Adrenal gland (tissue), 12 donors: ENCODE results near the gene TSKU. TPM values are rescaled to one million over a fixed set of nuclear protein-coding genes. Genes with fewer than 3 reads are reported as not detected.

Experiments used
- DNase-seq, 7 donors: peaks; one replicate each; pipeline ENCODE4 v3.0.0-alpha.2; 2019 to 2020
- H3K27ac ChIP-seq, 5 donors: fragments of 200-600 bp; sonication (generic) in 4 of 5; 1 replicate in 3 of 5; 2 replicates in 2 of 5; pipeline versions ENCODE4 v1.5.1 to v1.8.0; 2016 to 2020; ENCODE audit warnings: mild to moderate bottlenecking in 1 of 5
- H3K27me3 ChIP-seq: fragments of 200-600 bp; 2 replicates; pipeline ENCODE4 v1.8.0; 2021
- H3K36me3 ChIP-seq, 2 donors: fragments of 200-600 bp; replicated peaks in 1 of 2; 1 replicate in 1 of 2; 2 replicates in 1 of 2; pipeline versions ENCODE4 v1.5.1 to v1.8.0; 2018 to 2022
- H3K4me1 ChIP-seq, 2 donors: fragments of 200-600 bp; replicated peaks in 1 of 2; 1 replicate in 1 of 2; 2 replicates in 1 of 2; pipeline versions ENCODE4 v1.5.1 to v1.8.0; 2018 to 2021
- H3K4me3 ChIP-seq, 4 donors: fragments of 200-600 bp; sonication (generic) in 3 of 4; one replicate each; pipeline ENCODE4 v1.5.1; 2016 to 2018
- H3K9me3 ChIP-seq, 3 donors: fragments of 200-600 bp; sonication (generic) in 1 of 3; replicated peaks in 1 of 3; 1 replicate in 2 of 3; 2 replicates in 1 of 3; pipeline versions ENCODE4 v1.5.1 to v1.8.0; 2016 to 2021
- POLR2A ChIP-seq, 2 donors: fragments of 450-650 bp; IDR thresholded peaks; one replicate each; pipeline ENCODE4 v1.6.1; 2017; ENCODE audit warnings: antibody characterized with exemption in 2 of 2, mild to moderate bottlenecking in 2 of 2, moderate library complexity in 1 of 2
- WGBS, 4 donors: extraction: QIAGEN DNeasy Blood & Tissue Kit in 2 of 4; methylation state at CpG; one replicate each; pipeline versions ENCODE4 v1.1.5 to v1.1.7; 2013 to 2017; 5-methylcytosine and 5-hydroxymethylcytosine counted together
- intact Hi-C, 2 donors: fragments of 100-400 bp; cut with DNase I; formaldehyde crosslinking; loops; one replicate each; pipeline versions ENCODE4 v1.14.1 to v1.15.0; 2022 to 2023
- polyA plus RNA-seq, 3 donors: library from polyadenylated mRNA; stranded (reverse); fragments of 200-250 nt in 2 of 3; fragments of 350-450 nt in 1 of 3; fragmentation: Illumina TruSeq in 1 of 3; extraction: RNeasy Lipid Tissue Mini Kit (QIAGEN cat#74804) in 1 of 3; gene quantifications; one replicate each; pipeline ENCODE4 v1.2.3, GENCODE V29; 2013 to 2014
- total RNA-seq, 9 donors: library from RNA; depleted of rRNA in 4 of 9; stranded (reverse); fragments of >200 nt in 4 of 9; fragments of 120-200 nt in 1 of 9; fragmentation: NEBNext Ultra II Directional in 1 of 9; extraction: Animal tissue kit (Norgen Biotek cat#: 25700) in 1 of 9; gene quantifications; one replicate each; pipeline versions ENCODE4 v1.1.0 to v1.2.4, GENCODE V29; 2013 to 2023
- TF ChIP-seq, protein P1 (sequence below), 6 experiments: fragments of 450-650 bp in 4 of 6; fragments of 200-600 bp in 2 of 6; sonication (generic) in 1 of 6; IDR thresholded peaks; 1 replicate in 5 of 6; 2 replicates in 1 of 6; pipeline versions ENCODE4 v1.5.1 to v1.8.0; 2016 to 2021; ENCODE audit warnings: antibody characterized with exemption in 6 of 6, mild to moderate bottlenecking in 2 of 6, moderate library complexity in 1 of 6
- donor health status: healthy with polysubstance abuse.
- donor health status: Bipolar disorder and iron deficiency.
- donor health status: DM: yes; HTN: yes; CAD: no.
- donor health status: DM: no; HTN: no; CAD: no.
- donor health status: DM: no; HTN: no; CAD: no.
- donor health status: DM: yes; HTN: yes; CAD: no.

Gene TSKU
- total and polyA plus RNA-seq, 12 donors = 6.7 to 129 (median 12.7) TPM

DNA sequence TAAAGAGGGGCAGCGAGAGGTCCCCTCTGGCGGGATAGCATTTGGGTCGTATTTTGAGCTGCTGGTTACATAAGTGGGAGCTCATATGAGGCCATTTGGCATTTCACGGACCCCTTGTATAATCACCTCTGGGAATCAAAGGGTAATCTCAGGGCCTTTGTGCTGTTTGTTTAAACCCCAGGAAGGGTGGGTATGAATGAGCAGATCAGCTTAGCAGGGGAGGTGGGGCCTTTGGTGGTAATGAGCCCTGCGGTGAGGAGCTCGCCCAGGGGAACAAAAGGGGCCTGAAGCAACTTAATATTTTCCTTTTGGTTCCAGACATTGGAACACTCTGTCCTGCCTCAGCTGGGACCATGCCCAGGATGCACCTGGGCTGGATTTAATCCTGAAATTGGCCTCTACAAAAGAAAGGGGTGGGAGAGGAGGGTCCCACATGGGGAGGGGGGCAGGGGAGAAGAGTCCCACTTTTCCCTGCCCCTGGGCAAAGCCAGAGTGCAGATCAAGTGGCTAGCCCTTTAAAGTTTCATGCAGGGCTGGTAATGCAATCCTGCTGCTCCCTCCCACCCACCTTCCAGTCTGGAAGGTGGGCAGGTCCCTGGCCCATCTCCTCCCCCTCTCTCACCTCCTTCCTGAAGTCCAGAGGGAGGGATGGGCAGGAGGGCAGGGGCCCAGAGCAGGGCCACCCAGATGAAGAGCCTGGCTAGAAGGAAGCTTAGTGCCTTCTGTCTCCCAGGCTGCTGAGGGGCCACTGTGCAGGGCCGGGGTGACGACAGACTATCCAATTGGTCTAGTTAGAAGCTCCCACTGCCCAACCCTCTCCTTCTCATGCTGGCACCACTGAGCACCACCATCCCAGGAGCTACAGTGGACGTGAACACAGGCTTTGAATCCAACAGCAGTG, 10.5 kb downstream of the TSKU start:
- no peak for TF ChIP-seq POLR2A (IDR thresholded peaks at IDR 0.05)
- TF ChIP-seq, protein P1, sequence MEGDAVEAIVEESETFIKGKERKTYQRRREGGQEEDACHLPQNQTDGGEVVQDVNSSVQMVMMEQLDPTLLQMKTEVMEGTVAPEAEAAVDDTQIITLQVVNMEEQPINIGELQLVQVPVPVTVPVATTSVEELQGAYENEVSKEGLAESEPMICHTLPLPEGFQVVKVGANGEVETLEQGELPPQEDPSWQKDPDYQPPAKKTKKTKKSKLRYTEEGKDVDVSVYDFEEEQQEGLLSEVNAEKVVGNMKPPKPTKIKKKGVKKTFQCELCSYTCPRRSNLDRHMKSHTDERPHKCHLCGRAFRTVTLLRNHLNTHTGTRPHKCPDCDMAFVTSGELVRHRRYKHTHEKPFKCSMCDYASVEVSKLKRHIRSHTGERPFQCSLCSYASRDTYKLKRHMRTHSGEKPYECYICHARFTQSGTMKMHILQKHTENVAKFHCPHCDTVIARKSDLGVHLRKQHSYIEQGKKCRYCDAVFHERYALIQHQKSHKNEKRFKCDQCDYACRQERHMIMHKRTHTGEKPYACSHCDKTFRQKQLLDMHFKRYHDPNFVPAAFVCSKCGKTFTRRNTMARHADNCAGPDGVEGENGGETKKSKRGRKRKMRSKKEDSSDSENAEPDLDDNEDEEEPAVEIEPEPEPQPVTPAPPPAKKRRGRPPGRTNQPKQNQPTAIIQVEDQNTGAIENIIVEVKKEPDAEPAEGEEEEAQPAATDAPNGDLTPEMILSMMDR (IDR thresholded peaks at IDR 0.05) = no peak

DNA sequence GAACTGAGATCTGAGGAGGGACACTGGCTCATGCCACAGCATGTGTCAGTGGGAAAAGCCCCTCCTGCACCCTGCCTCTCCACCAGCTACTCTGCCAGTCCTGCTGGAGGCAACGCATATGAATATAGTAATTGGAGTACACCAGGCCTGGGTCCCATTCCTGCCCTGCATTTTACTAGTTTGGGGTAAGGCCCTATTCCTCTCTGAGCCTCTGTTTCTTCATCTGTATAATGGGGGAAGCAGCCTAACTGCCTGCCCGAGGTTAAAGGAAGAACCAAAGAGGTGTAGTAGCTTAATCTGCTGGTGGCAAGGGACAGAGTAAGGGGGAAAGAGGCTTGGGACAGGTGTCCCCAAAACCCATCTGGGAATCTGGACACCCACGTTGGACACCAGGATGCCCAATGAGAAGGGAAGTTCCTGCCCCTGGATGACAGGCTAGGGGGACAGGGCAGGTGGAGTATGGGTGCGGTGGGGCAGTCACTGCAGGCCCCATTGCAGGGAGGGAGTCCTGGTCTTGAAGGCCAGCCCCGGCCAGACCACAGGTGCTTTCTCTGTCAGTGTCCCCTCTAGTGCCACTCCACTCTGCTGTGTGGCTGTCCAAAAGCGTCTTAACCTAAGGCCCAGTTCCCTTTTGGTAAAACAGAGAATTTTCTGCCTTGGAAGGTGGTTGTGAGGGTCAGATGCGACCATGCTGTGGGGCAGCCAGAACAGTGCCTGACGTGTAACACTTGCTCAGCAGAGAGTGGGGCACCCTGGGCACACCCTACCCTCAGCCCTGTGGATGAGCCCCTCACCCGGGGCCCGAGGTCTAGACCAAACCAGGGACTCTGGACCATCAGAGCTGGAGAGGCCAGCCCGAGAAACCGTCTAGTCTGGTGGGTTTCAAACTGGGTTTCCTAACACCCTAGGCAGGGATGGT, 11.5 kb downstream of the TSKU start:
- Histone ChIP-seq H3K4me1 (peaks cover 0 to 10% of the 10 kb centered on the region in 2 donors), H3K27ac (no peak overlapping the region), H3K36me3 (no peaks in the 10 kb centered on the region), H3K9me3 (no peaks in the 10 kb centered on the region), H3K4me3 (no peak overlapping the region), H3K27me3 (no peaks in the 10 kb centered on the region)
- 94 to 95% (median 95%) methylated on average over 8 to 12 of the region's 12 CpGs for WGBS, 4 donors
- peak in 1 of 7 donors; percentile 37 for DNase-seq
- intact Hi-C loops = loop anchor here in 1 of 2 donors (5.0 kb wide), 1 partner anchor 62 kb away; no protein-coding TSS in a partner anchor
- TF ChIP-seq, protein P1 (IDR thresholded peaks at IDR 0.05) = no peak
- TF ChIP-seq POLR2A (IDR thresholded peaks at IDR 0.05) = no peak

More for the DNA sequence above, 10.5 kb downstream of the TSKU start:
- Histone ChIP-seq H3K4me1 (peaks cover 0 to under 1% of the 10 kb centered on the region in 2 donors), H3K36me3 (no peaks in the 10 kb centered on the region), H3K27ac (peak overlapping the region in 1 of 5 donors; percentile 29), H3K27me3 (no peaks in the 10 kb centered on the region), H3K9me3 (no peaks in the 10 kb centered on the region), H3K4me3 (no peak overlapping the region)
- WGBS, 4 donors = 70 to 87% (median 82%) methylated on average over 6 to 9 of the region's 9 CpGs
- peak in 1 of 7 donors; percentile 36 for DNase-seq
- intact Hi-C loops = no loop called here

DNA sequence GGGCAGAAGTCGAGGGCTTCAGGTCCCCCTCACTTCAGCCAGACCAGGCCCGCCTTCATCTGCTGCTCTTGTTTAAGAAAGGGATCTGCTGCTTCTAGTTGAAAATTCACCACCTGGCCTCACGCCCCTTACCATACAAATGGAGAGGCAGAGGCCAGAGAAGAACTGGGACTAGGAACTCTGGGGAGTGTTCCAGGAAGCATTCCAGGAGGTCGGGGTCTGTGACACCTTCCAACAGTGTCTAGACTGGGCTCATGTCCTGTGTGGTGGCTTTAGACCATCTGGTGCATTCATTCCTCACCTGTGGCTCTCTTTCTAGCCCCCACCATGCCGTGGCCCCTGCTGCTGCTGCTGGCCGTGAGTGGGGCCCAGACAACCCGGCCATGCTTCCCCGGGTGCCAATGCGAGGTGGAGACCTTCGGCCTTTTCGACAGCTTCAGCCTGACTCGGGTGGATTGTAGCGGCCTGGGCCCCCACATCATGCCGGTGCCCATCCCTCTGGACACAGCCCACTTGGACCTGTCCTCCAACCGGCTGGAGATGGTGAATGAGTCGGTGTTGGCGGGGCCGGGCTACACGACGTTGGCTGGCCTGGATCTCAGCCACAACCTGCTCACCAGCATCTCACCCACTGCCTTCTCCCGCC, 12.3 kb downstream of the TSKU start:
- Histone ChIP-seq H3K27me3 (no peaks in the 10 kb centered on the region), H3K36me3 (no peaks in the 10 kb centered on the region), H3K27ac (no peak overlapping the region), H3K4me1 (peaks cover 0 to 10% of the 10 kb centered on the region in 2 donors), H3K9me3 (no peaks in the 10 kb centered on the region), H3K4me3 (no peak overlapping the region)
- intact Hi-C loops = loop anchor here in 1 of 2 donors (5.0 kb wide), 1 partner anchor 63 kb away; no protein-coding TSS in a partner anchor
- no peak for TF ChIP-seq POLR2A (IDR thresholded peaks at IDR 0.05)
- TF ChIP-seq, protein P1 (IDR thresholded peaks at IDR 0.05) = no peak
- WGBS, 4 donors = 87 to 96% (median 91%) methylated on average over 5 to 21 of the region's 21 CpGs
- DNase-seq = no peak
